VCaP (cell line): Measurements from ENCODE around the gene GALNT8.

Experiments used
- H3K27ac ChIP-seq: fragments of 450-650 bp; 2 replicates; pipeline ENCODE4 v1.5.1; 2017
- TF ChIP-seq, protein P1 (sequence below): fragments of 450-650 bp; conservative IDR thresholded peaks from 2 replicates; pipeline ENCODE4 v1.5.1; 2017; ENCODE audit warnings: mild to moderate bottlenecking, moderate library complexity

Gene GALNT8

DNA sequence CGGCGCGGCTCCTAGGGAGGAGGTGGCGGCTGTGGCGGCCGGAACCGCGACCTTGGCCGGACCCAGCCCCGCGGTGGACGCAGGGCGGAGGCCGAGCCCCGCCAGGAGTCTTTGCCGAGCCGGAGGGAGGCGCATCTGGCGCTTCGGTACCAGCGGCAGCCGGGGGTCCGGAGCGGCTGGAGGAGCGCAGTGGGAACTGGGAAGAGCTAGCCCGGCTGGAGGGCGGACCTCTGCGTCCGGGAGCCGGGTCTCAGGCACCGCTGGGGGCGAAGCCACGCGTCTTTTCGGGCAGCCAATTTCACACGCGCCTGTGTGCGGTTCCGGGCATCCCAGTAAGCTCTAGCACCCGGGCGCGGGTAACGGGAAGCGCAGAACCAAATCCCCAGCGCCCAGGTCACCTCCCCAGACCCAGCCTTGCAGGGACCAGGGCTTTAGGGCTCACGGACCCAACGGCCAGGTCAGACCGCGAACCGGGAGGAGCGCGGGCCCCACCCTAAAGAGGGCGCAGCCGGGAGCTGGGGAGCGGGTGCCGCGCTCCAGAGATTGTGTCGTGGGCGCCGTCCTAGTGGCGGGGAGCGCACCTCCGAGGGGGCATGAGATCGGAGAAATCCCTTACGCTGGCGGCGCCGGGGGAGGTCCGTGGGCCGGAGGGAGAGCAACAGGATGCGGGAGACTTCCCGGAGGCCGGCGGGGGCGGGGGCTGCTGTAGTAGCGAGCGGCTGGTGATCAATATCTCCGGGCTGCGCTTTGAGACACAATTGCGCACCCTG lies 89.4 kb downstream of the GALNT8 start:
- H3K27ac ChIP-seq, result no peak overlapping the region

DNA sequence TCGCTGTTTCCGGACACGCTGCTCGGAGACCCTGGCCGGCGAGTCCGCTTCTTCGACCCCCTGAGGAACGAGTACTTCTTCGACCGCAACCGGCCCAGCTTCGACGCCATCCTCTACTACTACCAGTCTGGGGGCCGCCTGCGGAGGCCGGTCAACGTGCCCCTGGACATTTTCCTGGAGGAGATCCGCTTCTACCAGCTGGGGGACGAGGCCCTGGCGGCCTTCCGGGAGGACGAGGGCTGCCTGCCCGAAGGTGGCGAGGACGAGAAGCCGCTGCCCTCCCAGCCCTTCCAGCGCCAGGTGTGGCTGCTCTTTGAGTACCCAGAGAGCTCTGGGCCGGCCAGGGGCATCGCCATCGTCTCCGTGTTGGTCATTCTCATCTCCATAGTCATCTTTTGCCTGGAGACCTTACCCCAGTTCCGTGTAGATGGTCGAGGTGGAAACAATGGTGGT lies 90.0 kb downstream of the GALNT8 start:
- no peak overlapping the region for H3K27ac ChIP-seq
- TF ChIP-seq, protein P1, sequence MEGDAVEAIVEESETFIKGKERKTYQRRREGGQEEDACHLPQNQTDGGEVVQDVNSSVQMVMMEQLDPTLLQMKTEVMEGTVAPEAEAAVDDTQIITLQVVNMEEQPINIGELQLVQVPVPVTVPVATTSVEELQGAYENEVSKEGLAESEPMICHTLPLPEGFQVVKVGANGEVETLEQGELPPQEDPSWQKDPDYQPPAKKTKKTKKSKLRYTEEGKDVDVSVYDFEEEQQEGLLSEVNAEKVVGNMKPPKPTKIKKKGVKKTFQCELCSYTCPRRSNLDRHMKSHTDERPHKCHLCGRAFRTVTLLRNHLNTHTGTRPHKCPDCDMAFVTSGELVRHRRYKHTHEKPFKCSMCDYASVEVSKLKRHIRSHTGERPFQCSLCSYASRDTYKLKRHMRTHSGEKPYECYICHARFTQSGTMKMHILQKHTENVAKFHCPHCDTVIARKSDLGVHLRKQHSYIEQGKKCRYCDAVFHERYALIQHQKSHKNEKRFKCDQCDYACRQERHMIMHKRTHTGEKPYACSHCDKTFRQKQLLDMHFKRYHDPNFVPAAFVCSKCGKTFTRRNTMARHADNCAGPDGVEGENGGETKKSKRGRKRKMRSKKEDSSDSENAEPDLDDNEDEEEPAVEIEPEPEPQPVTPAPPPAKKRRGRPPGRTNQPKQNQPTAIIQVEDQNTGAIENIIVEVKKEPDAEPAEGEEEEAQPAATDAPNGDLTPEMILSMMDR, result no peak

More for the DNA sequence above, 89.4 kb downstream of the GALNT8 start:
- TF ChIP-seq, protein P1, result no peak

DNA sequence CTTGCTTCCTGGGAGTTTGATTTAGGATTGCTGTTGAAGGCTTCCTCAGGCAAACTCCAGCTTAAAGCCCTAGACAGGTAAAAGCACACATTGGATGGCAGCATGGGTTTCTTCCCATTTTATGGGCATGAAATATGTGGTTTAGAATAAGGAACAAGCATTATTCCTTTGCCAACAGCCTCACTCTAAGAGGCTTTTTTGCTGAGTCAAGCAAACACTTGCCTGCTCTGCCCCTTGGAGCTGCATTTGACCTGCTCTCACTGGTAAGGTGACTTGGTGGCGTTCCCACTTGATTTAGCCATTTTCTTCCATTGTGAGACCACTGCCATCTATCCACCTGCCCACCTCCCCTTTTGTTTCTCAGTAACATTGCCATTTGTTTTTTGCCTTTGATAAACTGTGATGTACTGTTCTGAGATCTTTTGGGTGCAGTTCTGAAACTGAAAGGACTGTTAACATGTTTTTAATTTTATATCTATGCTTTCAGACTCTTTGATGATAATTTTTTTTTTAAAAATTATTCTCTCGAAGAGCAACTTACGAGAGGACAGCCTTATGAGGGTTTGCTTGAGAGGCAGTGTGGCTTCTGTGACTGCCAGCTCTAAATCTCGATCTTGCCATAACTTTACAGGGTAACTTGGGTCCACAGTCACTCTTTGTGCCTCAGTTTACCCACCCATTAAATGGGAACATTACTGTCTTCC lies 92.6 kb downstream of the GALNT8 start:
- TF ChIP-seq, protein P1, result no peak
- no peak overlapping the region for H3K27ac ChIP-seq

DNA sequence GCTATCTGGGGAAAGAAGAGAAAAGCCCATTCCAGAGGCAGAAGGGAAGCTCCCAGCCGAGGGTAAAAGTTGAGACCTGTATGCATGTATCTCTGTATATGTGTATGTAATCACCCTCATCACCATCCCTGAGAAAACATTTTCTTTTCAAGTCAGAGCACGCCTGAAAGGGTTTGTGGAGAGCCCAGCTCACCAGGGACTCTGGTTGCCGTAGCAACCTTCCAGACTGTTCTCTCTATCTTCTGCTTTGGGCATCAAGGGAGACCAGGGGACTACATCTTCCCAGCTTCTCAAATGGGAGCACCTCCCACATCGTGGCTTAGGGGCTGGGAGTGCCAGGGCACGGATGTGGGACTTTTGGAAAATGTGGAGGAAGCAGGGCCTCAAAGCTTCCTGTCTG lies 93.5 kb downstream of the GALNT8 start:
- no peak overlapping the region for H3K27ac ChIP-seq
- TF ChIP-seq, protein P1, result no peak

GRCh38 chr12:4814485-4814884 lies 94.3 kb downstream of the GALNT8 start:
- no peak overlapping the region for H3K27ac ChIP-seq
- TF ChIP-seq, protein P1, result no peak

DNA sequence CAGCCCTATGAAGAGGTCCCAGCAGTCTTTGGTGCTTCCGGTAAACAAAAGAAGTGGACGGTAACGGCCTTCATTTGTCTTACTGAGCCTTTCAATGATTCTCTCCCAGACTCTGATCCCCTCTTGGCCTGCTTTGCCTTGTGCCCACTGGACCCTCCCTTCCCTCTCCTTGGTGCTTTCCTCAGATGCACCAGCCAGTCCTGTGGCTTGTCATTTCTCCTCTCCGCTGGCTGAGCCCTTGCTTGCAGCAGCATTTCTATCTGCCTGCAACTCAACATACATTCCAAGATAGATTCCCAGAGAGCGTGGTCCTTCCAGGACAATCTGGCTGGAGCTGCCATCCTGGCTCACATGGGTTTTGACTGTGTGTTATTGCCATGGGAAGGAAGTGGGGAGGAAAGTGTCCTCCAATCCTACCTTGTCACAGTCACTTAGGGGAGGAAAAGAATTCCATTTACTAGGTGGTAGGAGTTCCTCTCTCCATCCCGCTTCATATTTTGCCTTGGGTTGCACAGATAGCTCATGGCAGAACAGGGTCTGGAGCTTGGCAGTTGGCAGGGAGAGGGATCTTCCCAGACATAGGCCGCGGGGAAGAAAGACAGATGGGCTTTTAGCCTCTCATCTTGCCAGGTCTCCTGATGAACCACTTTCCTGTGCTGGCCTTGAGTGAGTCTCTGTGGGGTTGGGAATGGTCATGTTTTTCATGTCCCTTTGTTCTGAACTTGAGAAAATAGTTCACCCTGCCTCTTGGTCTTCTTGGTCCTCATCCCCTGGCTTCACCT lies 96.7 kb downstream of the GALNT8 start:
- TF ChIP-seq, protein P1, result no peak

GRCh38 chr12:4817880-4818279 lies 97.7 kb downstream of the GALNT8 start:
- TF ChIP-seq, protein P1, result no peak
- H3K27ac ChIP-seq, result no peak overlapping the region

More for the DNA sequence above, 96.7 kb downstream of the GALNT8 start:
- H3K27ac ChIP-seq, result no peak overlapping the region
